ENCODE results near the gene AMPD1.

The AMPD1 gene

GRCh38 chr1:114627107-114627506 lies 68.2 kb downstream of the AMPD1 start:
- no peak for DNase-seq

GRCh38 chr1:114623364-114623763 lies 72.0 kb downstream of the AMPD1 start:
- DNase-seq, result no peak
